ENCODE results near the gene HSPB6.
"Not testable (repeated sequence)": the region's sequence is repeated elsewhere in the genome, so short reads cannot be mapped to it uniquely, and the experiment has no call there.

Gene HSPB6, protein sequence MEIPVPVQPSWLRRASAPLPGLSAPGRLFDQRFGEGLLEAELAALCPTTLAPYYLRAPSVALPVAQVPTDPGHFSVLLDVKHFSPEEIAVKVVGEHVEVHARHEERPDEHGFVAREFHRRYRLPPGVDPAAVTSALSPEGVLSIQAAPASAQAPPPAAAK

GRCh38 chr19:35756377-35757230, at the start of gene HSPB6:
TSS of gene HSPB6 (minus strand) at chr19:35757029. CDS start at chr19:35757008, 21 bp downstream.
- in situ Hi-C loops (cut with MboI; ENCODE audit: low pct_unique_long_range_greater_than_20kb, low sequenced_read_pairs): no loop called here
- no peak for DNase-seq

DNA sequence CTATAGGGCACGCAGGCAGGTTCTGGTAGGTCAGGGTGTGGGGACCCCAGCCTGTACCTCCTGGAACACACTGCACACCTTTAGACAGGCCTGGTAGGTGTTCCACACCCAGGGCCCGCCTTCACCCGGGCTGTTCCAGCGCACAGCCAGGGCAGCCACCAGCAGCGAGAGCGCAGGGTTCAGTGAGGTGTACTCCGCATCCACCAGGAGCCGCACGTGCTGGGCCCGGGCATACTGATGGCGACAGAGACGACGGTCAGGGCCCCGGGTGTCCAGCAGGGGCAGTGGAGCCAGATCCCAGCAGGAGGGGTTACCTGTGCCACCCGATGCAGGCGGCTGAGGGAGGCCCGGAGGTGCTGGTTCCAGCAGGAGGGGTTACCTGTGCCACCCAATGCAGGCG, 49.8 kb upstream of the HSPB6 start:
- DNase-seq: no peak
- in situ Hi-C loops (cut with MboI; ENCODE audit: low pct_unique_long_range_greater_than_20kb, low sequenced_read_pairs): no loop called here

- DNase-seq: no peak
- in situ Hi-C loops (cut with MboI; ENCODE audit: low pct_unique_long_range_greater_than_20kb, low sequenced_read_pairs): no loop called here
Observed at GRCh38 chr19:35805526-35806102, 48.8 kb upstream of the HSPB6 start.

- DNase-seq: no peak
- in situ Hi-C loops (cut with MboI; ENCODE audit: low pct_unique_long_range_greater_than_20kb, low sequenced_read_pairs): no loop called here
Observed at GRCh38 chr19:35801828-35802227, 45.0 kb upstream of the HSPB6 start.

DNA sequence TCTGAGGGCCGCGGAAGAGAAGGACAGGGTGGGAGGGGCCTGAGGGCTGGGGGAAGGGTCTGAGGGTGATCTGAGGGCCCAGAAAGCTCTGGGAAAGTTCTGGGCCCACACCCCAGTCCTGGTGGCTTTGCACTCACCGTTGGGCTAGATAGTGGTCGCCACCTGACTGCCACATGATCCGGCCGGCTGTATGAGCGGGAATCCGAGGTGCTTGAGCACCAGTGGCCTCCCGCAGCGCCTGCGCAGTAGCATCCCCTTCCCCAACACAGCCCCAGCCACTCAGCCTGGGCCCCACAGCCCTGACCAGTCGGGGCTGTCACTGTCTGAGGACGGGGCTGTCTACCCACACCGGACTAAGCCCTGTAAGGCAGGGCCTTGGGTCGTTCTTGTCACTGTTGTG, 40.8 kb upstream of the HSPB6 start:
- in situ Hi-C loops (cut with MboI; ENCODE audit: low pct_unique_long_range_greater_than_20kb, low sequenced_read_pairs): no loop called here
- DNase-seq: no peak

DNA sequence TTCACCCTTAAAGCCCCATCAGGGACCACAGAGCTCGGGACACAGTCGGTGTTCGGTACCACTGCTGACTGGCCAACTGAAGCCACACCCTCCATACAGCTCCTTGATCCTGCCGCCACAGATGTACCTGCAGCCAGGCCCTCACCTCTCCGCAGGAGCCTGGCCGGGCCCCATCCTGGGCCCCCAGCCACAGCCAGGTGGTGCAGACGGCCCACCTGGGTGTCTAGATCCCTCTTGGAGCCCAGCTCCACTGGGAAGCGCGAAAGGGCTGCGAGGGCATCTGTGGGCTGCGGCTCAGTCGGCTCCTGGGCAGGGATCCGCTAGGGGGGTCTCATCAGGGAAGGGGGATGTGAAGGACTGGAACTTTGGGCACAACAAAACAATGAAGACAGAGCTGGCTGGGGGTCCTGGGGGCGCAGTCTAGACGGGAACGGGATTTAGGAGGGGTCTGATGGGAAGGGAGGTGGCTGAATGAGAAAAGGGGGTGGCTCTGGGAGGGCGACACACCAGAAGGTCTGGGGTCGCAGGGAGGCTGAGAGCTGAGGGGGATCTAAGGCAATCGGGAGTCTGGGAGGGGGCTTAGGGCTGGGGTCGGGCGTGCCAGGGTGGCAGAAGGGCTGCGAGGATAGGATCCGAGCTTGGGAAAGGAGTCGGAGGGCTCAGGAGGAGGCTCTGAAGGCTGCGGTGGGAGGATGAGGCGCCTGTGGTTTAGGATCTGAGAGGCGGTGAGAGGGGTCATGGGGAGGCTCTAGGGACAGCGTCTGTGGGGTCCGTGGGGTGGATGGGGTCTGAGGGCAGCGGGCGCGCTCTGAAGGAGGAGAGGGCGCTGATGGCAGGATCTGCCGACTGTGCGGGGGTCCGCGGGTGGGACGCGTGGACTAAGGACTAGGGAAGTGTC, 40.1 kb upstream of the HSPB6 start:
- in situ Hi-C loops (cut with MboI; ENCODE audit: low pct_unique_long_range_greater_than_20kb, low sequenced_read_pairs): no loop called here
- DNase-seq: no peak

DNA sequence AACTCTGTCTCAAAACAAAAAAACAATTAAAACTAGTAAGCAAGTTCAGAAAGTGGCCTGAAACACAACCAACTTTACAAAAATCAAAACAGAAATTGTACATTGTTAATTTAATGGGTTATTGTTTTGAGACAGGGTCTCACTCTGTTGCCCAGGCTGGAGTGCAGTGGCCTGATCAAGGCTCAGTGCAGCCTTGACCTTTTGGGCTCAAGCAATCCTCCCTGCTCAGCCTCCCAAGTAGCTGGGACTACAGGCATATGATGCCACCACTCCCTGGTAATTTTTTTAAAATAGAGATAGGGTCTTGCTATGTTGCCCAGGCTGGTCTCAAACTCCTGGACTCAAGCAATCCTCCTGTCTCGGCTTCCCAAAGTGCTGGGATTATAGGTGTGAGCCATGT, 38.7 kb upstream of the HSPB6 start:
- in situ Hi-C loops (cut with MboI; ENCODE audit: low pct_unique_long_range_greater_than_20kb, low sequenced_read_pairs); DNase-seq: not testable (repeated sequence)

- in situ Hi-C loops (cut with MboI; ENCODE audit: low pct_unique_long_range_greater_than_20kb, low sequenced_read_pairs): no loop called here
- DNase-seq: no peak
Observed at GRCh38 chr19:35793381-35794165, 36.7 kb upstream of the HSPB6 start.

- in situ Hi-C loops (cut with MboI; ENCODE audit: low pct_unique_long_range_greater_than_20kb, low sequenced_read_pairs): no loop called here
- no peak for DNase-seq
Observed at GRCh38 chr19:35792888-35793287, 36.1 kb upstream of the HSPB6 start.

DNA sequence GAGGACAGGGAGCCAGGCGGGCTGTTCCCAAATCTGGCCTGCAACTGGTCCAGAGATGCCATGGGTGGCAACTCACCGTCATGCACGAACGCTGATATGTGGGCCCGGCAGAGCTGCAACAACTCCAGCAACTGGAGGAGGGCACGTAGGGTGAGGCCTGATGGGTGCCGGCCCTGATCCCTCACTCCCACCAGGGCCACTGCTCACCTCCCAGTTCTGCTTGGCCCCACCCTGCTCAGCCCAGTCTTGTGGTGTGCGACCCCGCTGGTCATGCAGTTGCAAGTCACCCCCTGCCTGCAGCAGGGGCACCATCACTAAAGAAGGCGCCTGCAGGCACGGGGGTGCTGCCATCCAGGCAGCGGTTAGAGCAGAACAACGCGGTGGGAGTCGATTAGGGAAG, 35.5 kb upstream of the HSPB6 start:
- DNase-seq: no peak
- in situ Hi-C loops (cut with MboI; ENCODE audit: low pct_unique_long_range_greater_than_20kb, low sequenced_read_pairs): no loop called here

GRCh38 chr19:35791814-35792279, 35.0 kb upstream of the HSPB6 start:
- no peak for DNase-seq
- in situ Hi-C loops (cut with MboI; ENCODE audit: low pct_unique_long_range_greater_than_20kb, low sequenced_read_pairs): no loop called here

DNA sequence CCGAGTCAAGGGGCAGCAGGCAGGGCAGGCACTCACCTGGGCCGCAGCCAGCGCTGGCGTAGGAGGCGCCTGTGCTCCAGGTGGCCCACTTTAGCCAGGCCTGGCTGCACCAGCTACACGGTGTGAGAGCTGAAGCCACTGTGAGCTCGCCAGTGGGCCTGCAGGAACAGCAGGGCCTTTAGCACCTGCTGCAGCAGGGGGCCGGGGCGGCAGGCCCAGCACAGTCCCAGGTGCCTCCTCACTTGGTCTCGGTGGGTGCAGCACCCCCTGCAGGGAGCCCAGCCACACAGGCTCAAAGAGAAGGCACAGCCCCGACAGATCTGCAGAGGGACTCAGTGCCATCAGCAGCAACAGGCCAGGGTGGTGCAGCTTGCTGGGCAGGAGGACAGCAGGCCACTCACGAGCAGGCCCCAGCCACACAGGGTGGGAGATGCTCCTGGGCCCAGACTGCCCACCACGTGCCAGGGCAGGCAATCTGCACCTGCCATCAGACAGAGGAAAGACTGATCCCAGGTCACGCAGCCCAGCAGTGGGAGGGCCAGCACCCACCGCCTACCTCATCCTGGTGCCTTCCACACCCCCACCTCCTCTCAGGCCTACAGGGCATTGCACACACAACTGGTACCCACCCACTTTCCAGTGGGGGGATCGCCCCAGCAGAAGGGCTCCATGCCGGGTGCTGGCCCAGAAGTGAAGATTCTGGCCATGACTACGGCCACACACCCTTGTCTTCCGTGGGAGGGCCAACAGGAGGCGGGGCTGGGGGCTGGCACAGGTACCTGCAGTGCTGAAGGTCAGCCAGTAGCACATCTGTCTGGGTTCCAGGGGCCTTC, 34.4 kb upstream of the HSPB6 start:
- no peak for DNase-seq
- in situ Hi-C loops (cut with MboI; ENCODE audit: low pct_unique_long_range_greater_than_20kb, low sequenced_read_pairs): no loop called here

GRCh38 chr19:35789978-35790944, 33.4 kb upstream of the HSPB6 start:
- no peak for DNase-seq
- in situ Hi-C loops (cut with MboI; ENCODE audit: low pct_unique_long_range_greater_than_20kb, low sequenced_read_pairs): no loop called here

- DNase-seq: no peak
- in situ Hi-C loops (cut with MboI; ENCODE audit: low pct_unique_long_range_greater_than_20kb, low sequenced_read_pairs): no loop called here
Observed at GRCh38 chr19:35789195-35789977, 32.6 kb upstream of the HSPB6 start.

DNA sequence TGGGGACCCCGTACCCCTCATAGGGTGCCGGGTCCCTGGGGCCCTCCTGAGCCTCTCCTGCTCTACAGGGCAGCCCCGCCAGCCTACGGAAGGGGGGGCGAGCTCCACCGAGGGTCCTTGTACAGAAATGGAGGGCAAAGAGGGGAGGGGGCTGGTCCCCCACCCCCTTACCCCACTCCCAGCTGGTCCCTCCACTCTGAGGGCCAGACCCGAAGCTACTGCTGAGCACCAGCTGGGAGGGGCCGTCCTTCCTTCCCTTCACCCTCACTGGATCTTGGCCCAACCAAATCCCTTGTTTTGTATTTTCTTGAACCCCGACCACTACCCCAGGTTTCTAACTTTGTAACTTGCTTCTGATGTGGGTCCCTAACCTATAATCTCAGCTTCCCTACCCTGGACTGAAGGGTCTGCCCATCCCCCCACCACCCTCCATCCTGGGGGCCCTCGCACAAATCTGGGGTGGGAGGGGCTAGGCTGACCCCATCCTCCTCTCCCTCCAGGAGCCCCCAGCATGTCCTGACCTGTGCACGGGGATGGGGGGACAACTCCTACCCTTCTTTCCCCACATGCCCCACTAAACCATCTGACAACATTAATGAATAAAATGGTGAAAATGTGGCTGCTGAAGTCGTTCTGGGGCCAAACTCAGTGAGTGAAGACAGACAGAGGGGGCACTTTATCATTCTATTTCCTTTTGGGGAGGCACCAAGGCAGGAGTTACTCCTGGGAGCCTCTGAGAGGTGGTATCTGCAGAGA, 31.6 kb upstream of the HSPB6 start:
- in situ Hi-C loops (cut with MboI; ENCODE audit: low pct_unique_long_range_greater_than_20kb, low sequenced_read_pairs): no loop called here

More for the DNA sequence above, 31.6 kb upstream of the HSPB6 start:
- DNase-seq: no peak
